AG04449 (cell line): ENCODE data around the gene DNM3.

Experiments used
- CTCF ChIA-PET: fragments of 350-600 bp; formaldehyde crosslinking; extraction: SDS; loops from one replicate; lab custom pipeline; 2021; ENCODE audit warnings: antibody characterized with exemption; lab: Yijun Ruan, JAX
- POLR2A ChIA-PET: fragments of 400-600, 350-600 bp; formaldehyde crosslinking; extraction: SDS; loops from one replicate; lab custom pipeline; 2020; ENCODE audit warnings: antibody characterized with exemption, inconsistent platforms; lab: Yijun Ruan, JAX
- DNase-seq: peaks from one replicate; pipeline ENCODE4 v3.0.0-alpha.2; 2010; ENCODE audit warnings: low read depth, low spot score
- H3K4me3 ChIP-seq: 2 replicates; pipeline ENCODE4 v1.5.1; 2011; ENCODE audit warnings: low read depth, mild to moderate bottlenecking, control low read depth, low read length
- TF ChIP-seq, protein P1 (sequence below): IDR thresholded peaks from one replicate; pipeline ENCODE4 v1.5.1; 2011; ENCODE audit warnings: mild to moderate bottlenecking, moderate library complexity, low read length, control low read depth, inconsistent platforms; ENCODE audit not compliant: insufficient read depth; ENCODE audit errors: missing control alignments

The DNM3 gene

DNA sequence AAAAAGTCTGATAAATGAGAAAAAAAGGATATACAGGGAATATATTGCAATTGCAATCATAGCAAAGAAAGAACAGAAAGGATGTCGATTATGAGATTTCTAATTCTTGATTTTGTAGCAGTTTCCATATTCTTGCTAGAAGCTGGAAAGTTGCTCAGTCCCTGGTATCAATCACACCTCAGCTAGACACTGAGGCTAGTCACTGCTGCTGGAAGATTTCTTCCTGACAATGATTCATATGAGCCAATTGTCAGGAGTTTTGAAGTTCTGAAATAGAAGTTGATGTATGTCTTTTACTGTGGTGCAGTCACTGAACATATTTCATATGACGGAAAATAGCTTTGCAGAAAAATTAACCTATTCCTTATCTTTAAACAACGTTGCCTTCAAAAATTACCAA, 370.8 kb downstream of the DNM3 start:
- DNase-seq, result no peak
- ChIA-PET CTCF (interaction anchor here (1.4 kb wide), 1 partner anchor 27 kb away, joined by 3 read pairs; no protein-coding TSS in a partner anchor), POLR2A (no interaction called here)
- TF ChIP-seq, protein P1, sequence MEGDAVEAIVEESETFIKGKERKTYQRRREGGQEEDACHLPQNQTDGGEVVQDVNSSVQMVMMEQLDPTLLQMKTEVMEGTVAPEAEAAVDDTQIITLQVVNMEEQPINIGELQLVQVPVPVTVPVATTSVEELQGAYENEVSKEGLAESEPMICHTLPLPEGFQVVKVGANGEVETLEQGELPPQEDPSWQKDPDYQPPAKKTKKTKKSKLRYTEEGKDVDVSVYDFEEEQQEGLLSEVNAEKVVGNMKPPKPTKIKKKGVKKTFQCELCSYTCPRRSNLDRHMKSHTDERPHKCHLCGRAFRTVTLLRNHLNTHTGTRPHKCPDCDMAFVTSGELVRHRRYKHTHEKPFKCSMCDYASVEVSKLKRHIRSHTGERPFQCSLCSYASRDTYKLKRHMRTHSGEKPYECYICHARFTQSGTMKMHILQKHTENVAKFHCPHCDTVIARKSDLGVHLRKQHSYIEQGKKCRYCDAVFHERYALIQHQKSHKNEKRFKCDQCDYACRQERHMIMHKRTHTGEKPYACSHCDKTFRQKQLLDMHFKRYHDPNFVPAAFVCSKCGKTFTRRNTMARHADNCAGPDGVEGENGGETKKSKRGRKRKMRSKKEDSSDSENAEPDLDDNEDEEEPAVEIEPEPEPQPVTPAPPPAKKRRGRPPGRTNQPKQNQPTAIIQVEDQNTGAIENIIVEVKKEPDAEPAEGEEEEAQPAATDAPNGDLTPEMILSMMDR, result no peak
- H3K4me3 ChIP-seq, result no peak overlapping the region

DNA sequence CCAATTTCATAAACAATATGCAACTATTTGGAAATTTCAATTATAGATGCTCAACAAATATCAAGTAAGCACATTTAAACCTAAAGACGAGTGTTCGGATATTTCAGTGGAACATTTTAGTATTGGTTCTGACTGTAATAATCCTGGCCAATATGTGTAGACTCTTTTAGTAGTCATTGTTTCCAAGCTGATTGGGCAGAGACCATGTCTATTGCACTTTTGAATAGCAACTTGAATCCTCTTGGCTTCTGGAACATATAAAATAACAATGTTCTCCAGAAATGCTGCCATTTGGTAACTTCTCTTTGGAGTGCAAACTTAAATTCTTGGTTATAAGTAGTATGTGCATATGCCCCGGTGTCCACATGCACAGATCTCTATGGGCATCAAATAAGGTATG, 373.7 kb downstream of the DNM3 start:
- DNase-seq, result no peak
- TF ChIP-seq, protein P1, result no peak
- H3K4me3 ChIP-seq, result no peak overlapping the region
- ChIA-PET CTCF (no interaction called here), POLR2A (no interaction called here)

DNA sequence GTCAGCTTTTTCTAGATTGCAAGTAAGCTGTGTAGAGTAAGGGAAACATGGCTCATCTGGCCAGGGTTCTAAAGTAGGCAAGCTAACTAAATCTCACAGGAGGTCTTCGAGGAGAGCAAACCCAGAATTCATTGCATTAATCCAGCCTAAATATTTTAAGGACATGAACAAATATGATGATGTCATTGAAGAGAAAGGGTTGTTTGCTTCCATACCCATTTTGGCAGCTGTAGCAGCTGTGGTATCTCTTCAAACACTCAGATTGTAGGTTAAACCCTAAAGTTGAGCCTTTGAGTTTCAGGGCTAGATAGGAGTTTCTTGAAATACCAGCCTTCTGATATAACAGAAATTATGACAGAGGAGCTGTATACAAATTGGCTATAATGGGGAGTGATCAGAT, 378.7 kb downstream of the DNM3 start:
- TF ChIP-seq, protein P1, result no peak
- DNase-seq, result no peak
- no peak overlapping the region for H3K4me3 ChIP-seq
- ChIA-PET CTCF (no interaction called here), POLR2A (no interaction called here)

DNA sequence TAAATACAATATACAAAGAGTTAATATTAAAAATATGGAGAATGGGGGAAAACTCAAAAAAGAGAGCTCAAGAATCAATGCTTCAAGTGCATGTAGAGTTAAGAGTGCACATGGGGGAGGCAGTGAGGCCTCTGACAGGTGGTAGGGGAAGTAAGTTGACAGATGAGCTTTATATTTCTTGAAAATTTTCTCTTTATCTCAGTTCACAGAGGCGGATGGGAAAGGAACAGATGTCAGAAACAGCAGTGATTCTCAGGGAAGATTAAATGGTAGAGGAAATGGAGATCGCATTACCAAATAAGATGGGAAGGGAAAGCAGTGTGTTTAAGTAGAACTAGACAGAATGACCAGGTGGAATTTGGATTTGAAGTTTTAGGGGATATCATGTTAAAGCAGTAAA, 379.1 kb downstream of the DNM3 start:
- POLR2A ChIA-PET, result no interaction called here
- TF ChIP-seq, protein P1, result no peak
- no peak for DNase-seq
- CTCF ChIA-PET, result no interaction called here
- H3K4me3 ChIP-seq, result no peak overlapping the region

DNA sequence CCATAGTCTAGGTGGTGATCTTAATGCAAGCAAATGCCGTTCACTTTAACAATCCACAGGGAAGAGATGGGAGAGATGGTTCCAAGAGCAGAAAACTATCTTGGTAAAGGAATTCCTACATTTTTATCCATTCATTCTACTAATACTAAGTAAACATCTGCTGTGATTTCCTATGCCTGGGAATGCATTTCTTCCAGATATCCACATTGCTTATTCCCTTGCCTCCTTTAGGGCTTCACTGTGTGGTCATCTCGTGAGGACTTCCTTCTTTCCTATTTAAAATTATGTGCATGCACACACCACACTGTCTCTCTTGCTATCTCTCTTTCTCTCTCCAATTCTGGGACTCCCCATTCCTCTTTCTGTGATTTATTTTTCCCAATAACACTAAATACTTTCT, 380.1 kb downstream of the DNM3 start:
- H3K4me3 ChIP-seq, result no peak overlapping the region
- ChIA-PET POLR2A (no interaction called here), CTCF (no interaction called here)
- no peak for DNase-seq
- TF ChIP-seq, protein P1, result no peak

DNA sequence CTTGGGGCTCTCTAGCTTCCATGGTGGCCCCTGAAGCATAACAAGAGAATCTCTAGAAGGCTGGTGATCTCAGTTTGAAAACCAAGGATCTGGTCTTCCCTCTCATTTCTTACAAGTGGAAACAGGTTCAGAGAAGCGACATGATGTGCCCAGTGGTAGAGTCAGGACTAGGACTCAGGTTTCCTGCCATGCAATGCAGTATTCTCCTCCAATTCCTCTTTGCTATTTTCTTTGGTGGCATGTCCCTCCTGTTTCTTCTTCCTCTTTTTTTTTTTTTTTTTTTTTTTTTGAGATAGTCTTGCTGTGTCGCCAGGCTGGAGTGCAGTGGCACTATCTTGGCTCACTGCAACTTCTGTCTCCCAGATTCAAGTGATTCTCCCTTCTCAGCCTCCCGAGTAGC, 383.6 kb downstream of the DNM3 start:
- no peak overlapping the region for H3K4me3 ChIP-seq
- TF ChIP-seq, protein P1, result no peak
- CTCF ChIA-PET, result interaction anchor here (1.1 kb wide), 1 partner anchor 9 kb away, joined by 4 read pairs; no protein-coding TSS in a partner anchor
- POLR2A ChIA-PET, result no interaction called here
- DNase-seq, result no peak
